Pons (tissue), 1 donor: ENCODE results near the gene IFT57.

ENCODE experiments used
- DNase-seq: peaks from one replicate; pipeline ENCODE4 v3.0.0-alpha.2; 2016; ENCODE audit warnings: low spot score

IFT57 gene

GRCh38 chr3:108219336-108219735, 2.9 kb downstream of the IFT57 start:
- no peak for DNase-seq

GRCh38 chr3:108218811-108219210, 3.4 kb downstream of the IFT57 start:
- DNase-seq: no peak

GRCh38 chr3:108215871-108216270, 6.4 kb downstream of the IFT57 start:
- DNase-seq: no peak

GRCh38 chr3:108209579-108209978, 12.6 kb downstream of the IFT57 start:
- DNase-seq: no peak

- no peak for DNase-seq
Observed at GRCh38 chr3:108208831-108209230, 13.4 kb downstream of the IFT57 start.

- no peak for DNase-seq
Observed at GRCh38 chr3:108202834-108203233, 19.4 kb downstream of the IFT57 start.

GRCh38 chr3:108202080-108202479, 20.1 kb downstream of the IFT57 start:
- DNase-seq: no peak

GRCh38 chr3:108201258-108201657, 21.0 kb downstream of the IFT57 start:
- no peak for DNase-seq

GRCh38 chr3:108200578-108200977, 21.6 kb downstream of the IFT57 start:
- DNase-seq: no peak

- DNase-seq: no peak
Observed at GRCh38 chr3:108200024-108200423, 22.2 kb downstream of the IFT57 start.

GRCh38 chr3:108191394-108191793, 30.8 kb downstream of the IFT57 start:
- DNase-seq: no peak

- no peak for DNase-seq
Observed at GRCh38 chr3:108190346-108190745, 31.9 kb downstream of the IFT57 start.

- DNase-seq: no peak
Observed at GRCh38 chr3:108189440-108189839, 32.8 kb downstream of the IFT57 start.

GRCh38 chr3:108185536-108185935, 36.7 kb downstream of the IFT57 start:
- no peak for DNase-seq

GRCh38 chr3:108184824-108185223, 37.4 kb downstream of the IFT57 start:
- DNase-seq: no peak

GRCh38 chr3:108183971-108184370, 38.3 kb downstream of the IFT57 start:
- DNase-seq: no peak

GRCh38 chr3:108183181-108183580, 39.0 kb downstream of the IFT57 start:
- no peak for DNase-seq

- no peak for DNase-seq
Observed at GRCh38 chr3:108182339-108182738, 39.9 kb downstream of the IFT57 start.

GRCh38 chr3:108181172-108181571, 41.1 kb downstream of the IFT57 start:
- DNase-seq: no peak

- DNase-seq: peak; percentile 5
Observed at GRCh38 chr3:108180194-108180593, 42.0 kb downstream of the IFT57 start.

- DNase-seq: no peak
Observed at GRCh38 chr3:108178676-108179075, 43.5 kb downstream of the IFT57 start.

- no peak for DNase-seq
Observed at GRCh38 chr3:108177536-108177935, 44.7 kb downstream of the IFT57 start.

- no peak for DNase-seq
Observed at GRCh38 chr3:108175352-108175751, 46.9 kb downstream of the IFT57 start.

GRCh38 chr3:108171106-108171505, 51.1 kb downstream of the IFT57 start:
- no peak for DNase-seq

GRCh38 chr3:108164391-108164790, 57.8 kb downstream of the IFT57 start:
- DNase-seq: no peak
